ENCODE results near the gene LRRC42. TPM values are rescaled to one million over a fixed set of nuclear protein-coding genes. Genes with fewer than 3 reads are reported as not detected.

Gene LRRC42
- total RNA-seq, 1 donor, result 38.7 TPM

- no peak overlapping the region for H3K4me3 ChIP-seq (ENCODE audit: insufficient read depth, low read length)
- H3K79me2 ChIP-seq (ENCODE audit: insufficient read depth, low read length), result no peaks in the 10 kb centered on the region
- peaks cover 8% of the 10 kb centered on the region for H3K4me1 ChIP-seq (ENCODE audit: insufficient read depth, low read length)
- H4K20me1 ChIP-seq (ENCODE audit: insufficient read depth, low read length), result no peaks in the 10 kb centered on the region
- no peaks in the 10 kb centered on the region for H3K27me3 ChIP-seq (ENCODE audit: insufficient read depth, low read length)
- H2AFZ ChIP-seq (ENCODE audit: low read length), result no peak overlapping the region
- DNase-seq (ENCODE audit: insufficient read length, low spot score, missing footprints), result no peak
- TF ChIP-seq, protein P1, sequence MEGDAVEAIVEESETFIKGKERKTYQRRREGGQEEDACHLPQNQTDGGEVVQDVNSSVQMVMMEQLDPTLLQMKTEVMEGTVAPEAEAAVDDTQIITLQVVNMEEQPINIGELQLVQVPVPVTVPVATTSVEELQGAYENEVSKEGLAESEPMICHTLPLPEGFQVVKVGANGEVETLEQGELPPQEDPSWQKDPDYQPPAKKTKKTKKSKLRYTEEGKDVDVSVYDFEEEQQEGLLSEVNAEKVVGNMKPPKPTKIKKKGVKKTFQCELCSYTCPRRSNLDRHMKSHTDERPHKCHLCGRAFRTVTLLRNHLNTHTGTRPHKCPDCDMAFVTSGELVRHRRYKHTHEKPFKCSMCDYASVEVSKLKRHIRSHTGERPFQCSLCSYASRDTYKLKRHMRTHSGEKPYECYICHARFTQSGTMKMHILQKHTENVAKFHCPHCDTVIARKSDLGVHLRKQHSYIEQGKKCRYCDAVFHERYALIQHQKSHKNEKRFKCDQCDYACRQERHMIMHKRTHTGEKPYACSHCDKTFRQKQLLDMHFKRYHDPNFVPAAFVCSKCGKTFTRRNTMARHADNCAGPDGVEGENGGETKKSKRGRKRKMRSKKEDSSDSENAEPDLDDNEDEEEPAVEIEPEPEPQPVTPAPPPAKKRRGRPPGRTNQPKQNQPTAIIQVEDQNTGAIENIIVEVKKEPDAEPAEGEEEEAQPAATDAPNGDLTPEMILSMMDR (IDR thresholded peaks at IDR 0.05; ENCODE audit: extremely low read depth, low read depth, low read length), result no peak
- no peaks in the 10 kb centered on the region for H3K36me3 ChIP-seq (ENCODE audit: insufficient read depth, low read length)
- H3K4me2 ChIP-seq (ENCODE audit: insufficient read depth, low read length), result no peak overlapping the region
- no peaks in the 10 kb centered on the region for H3K9me3 ChIP-seq (ENCODE audit: low read depth, low read length)
- H3K27ac ChIP-seq (ENCODE audit: low read depth, low read length), result no peak overlapping the region
Observed at GRCh38 chr1:53979712-53980450, 33.7 kb downstream of the LRRC42 start.

GRCh38 chr1:53981220-53981619, 35.1 kb downstream of the LRRC42 start:
- DNase-seq (ENCODE audit: insufficient read length, low spot score, missing footprints), result no peak
- Histone ChIP-seq H3K36me3 (ENCODE audit: insufficient read depth, low read length) (no peaks in the 10 kb centered on the region), H3K4me3 (ENCODE audit: insufficient read depth, low read length) (no peak overlapping the region), H4K20me1 (ENCODE audit: insufficient read depth, low read length) (no peaks in the 10 kb centered on the region), H3K27me3 (ENCODE audit: insufficient read depth, low read length) (no peaks in the 10 kb centered on the region), H3K4me2 (ENCODE audit: insufficient read depth, low read length) (no peak overlapping the region), H3K79me2 (ENCODE audit: insufficient read depth, low read length) (no peaks in the 10 kb centered on the region), H3K4me1 (ENCODE audit: insufficient read depth, low read length) (peaks cover 8% of the 10 kb centered on the region), H2AFZ (ENCODE audit: low read length) (no peak overlapping the region), H3K27ac (ENCODE audit: low read depth, low read length) (no peak overlapping the region), H3K9me3 (ENCODE audit: low read depth, low read length) (no peaks in the 10 kb centered on the region)
- TF ChIP-seq, protein P1 (IDR thresholded peaks at IDR 0.05; ENCODE audit: extremely low read depth, low read depth, low read length), result no peak

DNA sequence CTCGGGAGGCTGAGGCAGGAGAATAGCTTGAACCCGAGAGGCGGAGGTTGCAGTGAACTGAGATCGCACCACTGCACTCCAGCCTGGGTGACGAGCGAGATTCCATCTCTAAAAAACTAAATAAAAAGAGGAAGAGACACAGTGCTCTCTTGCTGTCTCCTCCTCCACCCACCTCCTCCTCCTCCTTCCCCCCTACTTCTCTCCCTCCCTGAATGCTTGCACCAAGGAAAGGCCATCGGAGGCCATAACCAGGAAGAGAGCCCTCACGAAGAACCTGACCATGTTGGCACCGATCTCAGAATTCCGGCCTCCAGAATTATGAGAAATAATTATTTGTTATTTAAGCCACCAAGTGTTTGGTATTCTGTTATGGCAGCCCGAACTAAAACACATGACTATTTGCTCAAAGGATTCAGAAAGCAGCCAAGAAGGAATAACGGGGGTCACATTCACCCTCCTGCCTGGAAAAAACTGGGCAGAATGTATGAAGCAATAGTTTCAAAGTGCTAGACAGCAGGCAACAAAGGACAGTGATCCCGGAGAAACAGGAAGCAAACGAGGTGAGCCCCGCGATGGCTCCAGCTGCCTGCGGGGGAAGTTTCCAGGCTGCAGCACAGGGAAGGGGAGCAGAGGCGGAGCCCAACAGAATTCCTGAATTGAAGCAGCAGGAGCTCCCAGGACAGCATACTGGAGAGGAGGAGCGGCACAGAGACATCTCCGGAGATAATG, 36.0 kb downstream of the LRRC42 start:
- Histone ChIP-seq H2AFZ (ENCODE audit: low read length) (peak overlapping the region; percentile 98), H3K4me3 (ENCODE audit: insufficient read depth, low read length) (peak overlapping the region; percentile 72), H3K27ac (ENCODE audit: low read depth, low read length) (peak overlapping the region; percentile 30), H3K79me2 (ENCODE audit: insufficient read depth, low read length) (no peaks in the 10 kb centered on the region), H3K4me1 (ENCODE audit: insufficient read depth, low read length) (peaks cover 8% of the 10 kb centered on the region), H4K20me1 (ENCODE audit: insufficient read depth, low read length) (no peaks in the 10 kb centered on the region), H3K4me2 (ENCODE audit: insufficient read depth, low read length) (peak overlapping the region; percentile 89), H3K27me3 (ENCODE audit: insufficient read depth, low read length) (no peaks in the 10 kb centered on the region), H3K9me3 (ENCODE audit: low read depth, low read length) (no peaks in the 10 kb centered on the region), H3K36me3 (ENCODE audit: insufficient read depth, low read length) (no peaks in the 10 kb centered on the region)
- DNase-seq (ENCODE audit: insufficient read length, low spot score, missing footprints), result peak; percentile 92
- TF ChIP-seq, protein P1 (IDR thresholded peaks at IDR 0.05; ENCODE audit: extremely low read depth, low read depth, low read length), result no peak

GRCh38 chr1:53982763-53983104, 36.6 kb downstream of the LRRC42 start:
- no peaks in the 10 kb centered on the region for H3K9me3 ChIP-seq (ENCODE audit: low read depth, low read length)
- DNase-seq (ENCODE audit: insufficient read length, low spot score, missing footprints), result no peak
- no peaks in the 10 kb centered on the region for H3K36me3 ChIP-seq (ENCODE audit: insufficient read depth, low read length)
- H3K27me3 ChIP-seq (ENCODE audit: insufficient read depth, low read length), result no peaks in the 10 kb centered on the region
- H4K20me1 ChIP-seq (ENCODE audit: insufficient read depth, low read length), result no peaks in the 10 kb centered on the region
- no peaks in the 10 kb centered on the region for H3K79me2 ChIP-seq (ENCODE audit: insufficient read depth, low read length)
- TF ChIP-seq, protein P1 (IDR thresholded peaks at IDR 0.05; ENCODE audit: extremely low read depth, low read depth, low read length), result no peak
- H3K4me3 ChIP-seq (ENCODE audit: insufficient read depth, low read length), result peak overlapping the region; percentile 72
- H2AFZ ChIP-seq (ENCODE audit: low read length), result peak overlapping the region; percentile 98
- peaks cover 8% of the 10 kb centered on the region for H3K4me1 ChIP-seq (ENCODE audit: insufficient read depth, low read length)
- peak overlapping the region; percentile 30 for H3K27ac ChIP-seq (ENCODE audit: low read depth, low read length)
- H3K4me2 ChIP-seq (ENCODE audit: insufficient read depth, low read length), result peak overlapping the region; percentile 89
